ENCODE results near the gene ZNF488.

The ZNF488 gene

DNA sequence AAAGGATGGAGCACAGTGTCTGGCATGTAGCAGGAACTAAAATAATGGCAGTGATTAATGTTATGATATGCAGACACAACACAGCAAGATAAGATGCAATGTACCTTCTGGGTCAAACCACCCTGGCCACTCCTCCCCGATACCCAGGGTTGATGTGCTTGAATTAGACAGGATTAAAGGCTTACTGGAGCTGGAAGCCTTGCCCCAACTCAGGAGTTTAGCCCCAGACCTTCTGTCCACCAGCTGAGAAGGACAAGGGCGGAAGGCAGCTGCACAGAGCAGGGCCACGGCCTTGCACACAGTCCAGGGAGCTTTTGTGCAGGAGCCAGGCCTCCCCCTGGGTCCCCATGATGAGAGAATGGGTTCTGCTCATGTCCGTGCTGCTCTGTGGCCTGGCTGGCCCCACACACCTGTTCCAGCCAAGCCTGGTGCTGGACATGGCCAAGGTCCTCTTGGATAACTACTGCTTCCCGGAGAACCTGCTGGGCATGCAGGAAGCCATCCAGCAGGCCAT is 35.9 kb downstream of the ZNF488 start, which contains the start of gene RBP3:
Gene RBP3 (plus strand): TSS at position 226 of the 514 bp plus-strand sequence. CDS start 122 bp downstream, at position 348.
- Histone ChIP-seq H3K79me2 (ENCODE audit: insufficient read depth, low read depth) (no peaks in the 10 kb centered on the region), H3K27ac (no peak within 1 kb of the TSS), H4K20me1 (ENCODE audit: insufficient read depth) (no peaks in the 10 kb centered on the region), H3K4me3 (IDR thresholded peaks at IDR 0.05; ENCODE audit: insufficient read depth, low read depth, low read length) (no peak within 1 kb of the TSS), H2AFZ (ENCODE audit: low read depth) (no peak within 1 kb of the TSS), H3K9ac (no peak within 1 kb of the TSS), H3K4me2 (no peak within 1 kb of the TSS), H3K27me3 (ENCODE audit: insufficient read depth, low read depth) (no peaks in the 10 kb centered on the region), H3K36me3 (ENCODE audit: insufficient read depth) (no peaks in the 10 kb centered on the region), H3K4me1 (ENCODE audit: low read depth, poor library complexity, severe bottlenecking) (no peaks in the 10 kb centered on the region)
- TF ChIP-seq, protein P1, sequence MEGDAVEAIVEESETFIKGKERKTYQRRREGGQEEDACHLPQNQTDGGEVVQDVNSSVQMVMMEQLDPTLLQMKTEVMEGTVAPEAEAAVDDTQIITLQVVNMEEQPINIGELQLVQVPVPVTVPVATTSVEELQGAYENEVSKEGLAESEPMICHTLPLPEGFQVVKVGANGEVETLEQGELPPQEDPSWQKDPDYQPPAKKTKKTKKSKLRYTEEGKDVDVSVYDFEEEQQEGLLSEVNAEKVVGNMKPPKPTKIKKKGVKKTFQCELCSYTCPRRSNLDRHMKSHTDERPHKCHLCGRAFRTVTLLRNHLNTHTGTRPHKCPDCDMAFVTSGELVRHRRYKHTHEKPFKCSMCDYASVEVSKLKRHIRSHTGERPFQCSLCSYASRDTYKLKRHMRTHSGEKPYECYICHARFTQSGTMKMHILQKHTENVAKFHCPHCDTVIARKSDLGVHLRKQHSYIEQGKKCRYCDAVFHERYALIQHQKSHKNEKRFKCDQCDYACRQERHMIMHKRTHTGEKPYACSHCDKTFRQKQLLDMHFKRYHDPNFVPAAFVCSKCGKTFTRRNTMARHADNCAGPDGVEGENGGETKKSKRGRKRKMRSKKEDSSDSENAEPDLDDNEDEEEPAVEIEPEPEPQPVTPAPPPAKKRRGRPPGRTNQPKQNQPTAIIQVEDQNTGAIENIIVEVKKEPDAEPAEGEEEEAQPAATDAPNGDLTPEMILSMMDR (conservative IDR thresholded peaks at IDR 0.05; ENCODE audit: low read depth, low read length) = no peak

DNA sequence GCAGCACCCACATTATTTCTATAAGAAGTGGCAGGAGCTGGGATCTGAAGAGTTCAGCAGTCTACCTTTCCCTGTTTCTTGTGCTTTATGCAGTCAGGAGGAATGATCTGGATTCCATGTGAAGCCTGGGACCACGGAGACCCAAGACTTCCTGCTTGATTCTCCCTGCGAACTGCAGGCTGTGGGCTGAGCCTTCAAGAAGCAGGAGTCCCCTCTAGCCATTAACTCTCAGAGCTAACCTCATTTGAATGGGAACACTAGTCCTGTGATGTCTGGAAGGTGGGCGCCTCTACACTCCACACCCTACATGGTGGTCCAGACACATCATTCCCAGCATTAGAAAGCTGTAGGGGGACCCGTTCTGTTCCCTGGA is 36.8 kb downstream of the ZNF488 start:
- no peak overlapping the region for H3K4me2 ChIP-seq
- no peaks in the 10 kb centered on the region for H3K36me3 ChIP-seq (ENCODE audit: insufficient read depth)
- no peak overlapping the region for H3K4me3 ChIP-seq (IDR thresholded peaks at IDR 0.05; ENCODE audit: insufficient read depth, low read depth, low read length)
- H3K27me3 ChIP-seq (ENCODE audit: insufficient read depth, low read depth) = no peaks in the 10 kb centered on the region
- TF ChIP-seq, protein P1 (conservative IDR thresholded peaks at IDR 0.05; ENCODE audit: low read depth, low read length) = no peak
- H3K27ac ChIP-seq = no peak overlapping the region
- no peak overlapping the region for H2AFZ ChIP-seq (ENCODE audit: low read depth)
- H3K4me1 ChIP-seq (ENCODE audit: low read depth, poor library complexity, severe bottlenecking) = no peaks in the 10 kb centered on the region
- H3K79me2 ChIP-seq (ENCODE audit: insufficient read depth, low read depth) = no peaks in the 10 kb centered on the region
- H3K9ac ChIP-seq = no peak overlapping the region
- H4K20me1 ChIP-seq (ENCODE audit: insufficient read depth) = no peaks in the 10 kb centered on the region

DNA sequence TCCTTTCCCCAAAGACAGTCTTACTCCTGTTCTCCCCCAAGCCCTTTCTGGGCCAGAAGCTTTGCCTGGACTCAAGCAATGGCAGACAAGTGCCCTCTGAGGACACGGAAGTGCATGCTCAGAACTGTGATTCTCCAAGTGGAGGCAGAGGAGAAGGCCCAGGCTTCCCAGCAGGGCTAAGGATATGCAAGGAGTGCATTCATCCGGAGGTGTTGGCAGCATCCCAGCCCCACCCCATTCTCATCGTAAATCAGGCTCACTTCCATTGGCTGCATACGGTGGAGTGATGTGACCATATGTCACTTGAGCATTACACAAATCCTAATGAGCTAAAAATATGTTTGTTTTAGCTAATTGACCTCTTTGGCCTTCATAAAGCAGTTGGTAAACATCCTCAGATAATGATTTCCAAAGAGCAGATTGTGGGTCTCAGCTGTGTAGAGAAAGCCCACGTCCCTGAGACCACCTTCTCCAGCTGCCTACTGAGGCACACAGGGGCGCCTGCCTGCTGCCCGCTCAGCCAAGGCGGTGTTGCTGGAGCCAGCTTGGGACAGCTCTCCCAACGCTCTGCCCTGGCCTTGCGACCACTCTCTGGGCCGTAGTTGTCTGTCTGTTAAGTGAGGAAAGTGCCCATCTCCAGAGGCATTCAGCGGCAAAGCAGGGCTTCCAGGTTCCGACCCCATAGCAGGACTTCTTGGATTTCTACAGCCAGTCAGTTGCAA is 37.4 kb downstream of the ZNF488 start:
- Histone ChIP-seq H3K4me3 (IDR thresholded peaks at IDR 0.05; ENCODE audit: insufficient read depth, low read depth, low read length) (no peak overlapping the region), H3K4me1 (ENCODE audit: low read depth, poor library complexity, severe bottlenecking) (no peaks in the 10 kb centered on the region), H3K4me2 (no peak overlapping the region), H3K27ac (no peak overlapping the region), H4K20me1 (ENCODE audit: insufficient read depth) (no peaks in the 10 kb centered on the region), H3K27me3 (ENCODE audit: insufficient read depth, low read depth) (no peaks in the 10 kb centered on the region), H3K36me3 (ENCODE audit: insufficient read depth) (no peaks in the 10 kb centered on the region), H3K9ac (no peak overlapping the region), H3K79me2 (ENCODE audit: insufficient read depth, low read depth) (no peaks in the 10 kb centered on the region), H2AFZ (ENCODE audit: low read depth) (no peak overlapping the region)
- TF ChIP-seq, protein P1 (conservative IDR thresholded peaks at IDR 0.05; ENCODE audit: low read depth, low read length) = no peak

DNA sequence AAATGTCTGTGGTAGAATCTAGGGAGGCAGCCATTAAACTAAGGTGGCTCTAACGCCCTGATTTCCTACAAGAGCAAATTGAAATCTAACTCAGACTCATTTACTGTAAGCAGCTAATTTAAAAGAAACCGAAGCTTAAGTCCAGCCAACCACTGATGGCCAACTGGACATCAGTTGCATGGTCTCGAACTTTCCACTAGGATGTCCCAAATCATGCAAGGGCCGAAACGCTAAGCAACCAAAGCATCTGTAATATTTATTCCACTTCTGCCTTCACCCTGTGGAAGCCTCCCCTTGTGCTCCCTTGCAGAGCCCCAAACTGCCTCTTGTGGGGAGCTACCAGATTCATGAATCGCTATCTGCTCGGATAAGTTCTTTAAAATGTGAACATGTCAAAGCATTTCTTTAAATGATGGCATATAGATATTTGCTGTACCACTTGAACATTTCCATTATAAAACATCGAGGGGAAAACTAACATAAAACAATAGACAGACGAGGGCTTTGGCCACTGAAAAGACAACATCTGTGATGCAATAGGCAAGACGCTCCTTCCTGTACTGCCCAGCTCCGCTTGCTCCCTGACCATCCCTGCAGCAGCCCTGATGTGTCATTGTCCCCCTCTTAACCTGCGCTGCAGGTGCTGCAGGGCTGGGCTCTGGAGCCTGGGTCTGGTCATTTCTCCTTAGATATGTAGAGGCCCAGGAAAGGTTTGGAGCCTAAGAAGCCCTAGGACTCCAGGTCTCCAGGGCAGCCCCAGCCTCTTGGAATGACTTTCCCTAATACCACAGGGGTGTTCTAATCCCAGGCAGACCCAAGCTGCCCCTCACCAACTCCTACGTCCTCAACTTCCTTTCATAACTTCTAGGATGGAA is 38.9 kb downstream of the ZNF488 start:
- no peaks in the 10 kb centered on the region for H4K20me1 ChIP-seq (ENCODE audit: insufficient read depth)
- H3K4me3 ChIP-seq (IDR thresholded peaks at IDR 0.05; ENCODE audit: insufficient read depth, low read depth, low read length) = no peak overlapping the region
- no peaks in the 10 kb centered on the region for H3K36me3 ChIP-seq (ENCODE audit: insufficient read depth)
- H3K27ac ChIP-seq = no peak overlapping the region
- TF ChIP-seq, protein P1 (conservative IDR thresholded peaks at IDR 0.05; ENCODE audit: low read depth, low read length) = no peak
- H2AFZ ChIP-seq (ENCODE audit: low read depth) = no peak overlapping the region
- H3K79me2 ChIP-seq (ENCODE audit: insufficient read depth, low read depth) = no peaks in the 10 kb centered on the region
- H3K4me1 ChIP-seq (ENCODE audit: low read depth, poor library complexity, severe bottlenecking) = no peaks in the 10 kb centered on the region
- H3K27me3 ChIP-seq (ENCODE audit: insufficient read depth, low read depth) = no peaks in the 10 kb centered on the region
- H3K9ac ChIP-seq = no peak overlapping the region
- H3K4me2 ChIP-seq = no peak overlapping the region
